GM12872 (cell line): Measurements from ENCODE around the gene LRRFIP2.

Source experiments
- TF ChIP-seq, protein P1 (sequence below): IDR thresholded peaks from 3 replicates; pipeline ENCODE4 v1.5.1; 2011; ENCODE audit warnings: low read depth, mild to moderate bottlenecking, low read length, moderate library complexity; ENCODE audit not compliant: insufficient read depth

Gene LRRFIP2

GRCh38 chr3:37040231-37040630 lies 134.2 kb downstream of the LRRFIP2 start:
- TF ChIP-seq, protein P1, sequence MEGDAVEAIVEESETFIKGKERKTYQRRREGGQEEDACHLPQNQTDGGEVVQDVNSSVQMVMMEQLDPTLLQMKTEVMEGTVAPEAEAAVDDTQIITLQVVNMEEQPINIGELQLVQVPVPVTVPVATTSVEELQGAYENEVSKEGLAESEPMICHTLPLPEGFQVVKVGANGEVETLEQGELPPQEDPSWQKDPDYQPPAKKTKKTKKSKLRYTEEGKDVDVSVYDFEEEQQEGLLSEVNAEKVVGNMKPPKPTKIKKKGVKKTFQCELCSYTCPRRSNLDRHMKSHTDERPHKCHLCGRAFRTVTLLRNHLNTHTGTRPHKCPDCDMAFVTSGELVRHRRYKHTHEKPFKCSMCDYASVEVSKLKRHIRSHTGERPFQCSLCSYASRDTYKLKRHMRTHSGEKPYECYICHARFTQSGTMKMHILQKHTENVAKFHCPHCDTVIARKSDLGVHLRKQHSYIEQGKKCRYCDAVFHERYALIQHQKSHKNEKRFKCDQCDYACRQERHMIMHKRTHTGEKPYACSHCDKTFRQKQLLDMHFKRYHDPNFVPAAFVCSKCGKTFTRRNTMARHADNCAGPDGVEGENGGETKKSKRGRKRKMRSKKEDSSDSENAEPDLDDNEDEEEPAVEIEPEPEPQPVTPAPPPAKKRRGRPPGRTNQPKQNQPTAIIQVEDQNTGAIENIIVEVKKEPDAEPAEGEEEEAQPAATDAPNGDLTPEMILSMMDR: no peak

- TF ChIP-seq, protein P1: no peak
These were observed 135.1 kb downstream of the LRRFIP2 start for GRCh38 chr3:37039161-37039846.

DNA sequence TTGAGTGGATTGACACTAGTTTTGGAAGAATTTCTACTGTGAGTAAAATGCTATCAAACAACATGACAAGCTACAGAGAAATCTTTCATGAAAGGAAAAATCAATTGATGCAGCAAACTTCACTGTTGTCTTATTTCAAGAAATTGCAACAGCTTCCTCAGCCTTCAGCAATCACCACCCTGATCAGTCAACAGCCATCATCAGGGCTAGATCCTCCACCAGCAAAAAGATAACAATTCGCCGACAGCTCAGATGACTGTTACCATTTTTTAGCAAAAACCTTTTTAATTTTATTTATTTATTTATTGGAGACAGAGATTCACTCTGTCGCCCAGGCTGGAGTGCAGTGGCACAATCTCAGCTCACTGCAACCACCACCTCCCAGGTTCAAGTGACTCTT lies 137.0 kb downstream of the LRRFIP2 start:
- TF ChIP-seq, protein P1: no peak

DNA sequence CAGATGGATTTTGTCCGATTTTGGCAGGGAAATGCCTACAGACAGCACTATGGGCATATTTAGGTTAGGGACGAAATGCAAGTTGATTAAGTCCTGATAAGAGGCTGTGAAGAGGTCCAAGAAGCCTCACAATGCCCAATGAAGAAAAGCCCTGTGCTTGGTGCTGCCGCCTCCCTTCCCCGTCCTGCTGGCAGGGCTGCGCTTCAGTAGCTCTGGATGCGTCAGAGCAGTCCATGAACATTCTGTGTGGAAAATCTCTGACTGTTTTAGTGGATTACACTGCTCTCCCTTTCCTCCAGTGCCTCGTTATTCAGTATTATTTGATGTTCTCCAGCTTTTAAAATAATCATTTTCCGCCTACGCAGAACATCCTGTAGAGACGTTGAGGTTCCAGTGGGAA lies 141.4 kb downstream of the LRRFIP2 start:
- TF ChIP-seq, protein P1: no peak

GRCh38 chr3:37031096-37031682 lies 143.2 kb downstream of the LRRFIP2 start:
- TF ChIP-seq, protein P1: no peak

- TF ChIP-seq, protein P1: no peak
These were observed 143.8 kb downstream of the LRRFIP2 start for GRCh38 chr3:37030588-37030987.

- TF ChIP-seq, protein P1: no peak
These were observed 144.7 kb downstream of the LRRFIP2 start for GRCh38 chr3:37029516-37030163.
